KMS-11 (cell line): ENCODE data around the gene KIF26B.

Source experiments
- H2AFZ ChIP-seq: fragments of 200-600 bp; sonication (generic); 2 replicates; pipeline ENCODE4 v1.6.1; 2016; ENCODE audit warnings: antibody characterized with exemption, mixed run types, low read depth
- H3K27ac ChIP-seq: fragments of 200-600 bp; sonication (generic); 2 replicates; pipeline ENCODE4 v1.6.1; 2016; ENCODE audit warnings: mild to moderate bottlenecking, mixed run types
- H3K27me3 ChIP-seq: fragments of 200-600 bp; sonication (generic); 2 replicates; pipeline ENCODE4 v1.6.1; 2017; ENCODE audit warnings: mild to moderate bottlenecking, low read depth, mixed run types, moderate library complexity; ENCODE audit not compliant: insufficient read depth
- H3K36me3 ChIP-seq: fragments of 200-600 bp; sonication (generic); 2 replicates; pipeline ENCODE4 v1.6.1; 2017; ENCODE audit warnings: mild to moderate bottlenecking, mixed run types; ENCODE audit not compliant: insufficient read depth
- H3K4me1 ChIP-seq: fragments of 200-600 bp; sonication (generic); 2 replicates; pipeline ENCODE4 v1.6.1; 2016; ENCODE audit warnings: mild to moderate bottlenecking, low read depth, mixed run types; ENCODE audit not compliant: poor library complexity, severe bottlenecking
- H3K4me2 ChIP-seq: fragments of 200-600 bp; sonication (generic); 2 replicates; pipeline ENCODE4 v1.7.0; 2016; ENCODE audit warnings: mild to moderate bottlenecking, mixed run types
- H3K4me3 ChIP-seq: fragments of 200-600 bp; sonication (generic); IDR thresholded peaks from 2 replicates; pipeline ENCODE4 v1.6.1; 2017; ENCODE audit warnings: low read depth, low read length, mixed read lengths; ENCODE audit not compliant: insufficient read depth
- H3K79me2 ChIP-seq: fragments of 200-600 bp; sonication (generic); 2 replicates; pipeline ENCODE4 v1.6.1; 2016; ENCODE audit warnings: low read depth, mixed run types; ENCODE audit not compliant: insufficient read depth
- H3K9ac ChIP-seq: fragments of 200-600 bp; sonication (generic); 2 replicates; pipeline ENCODE4 v1.6.1; 2016; ENCODE audit warnings: mild to moderate bottlenecking, mixed run types
- H4K20me1 ChIP-seq: fragments of 200-600 bp; sonication (generic); 2 replicates; pipeline ENCODE4 v1.6.1; 2016; ENCODE audit warnings: mild to moderate bottlenecking, mixed run types; ENCODE audit not compliant: insufficient read depth
- TF ChIP-seq, protein P1 (sequence below): fragments of 200-600 bp; sonication (generic); conservative IDR thresholded peaks from 2 replicates; pipeline ENCODE4 v1.6.1; 2017; ENCODE audit warnings: low read depth, mild to moderate bottlenecking, antibody characterized with exemption, low read length, moderate library complexity, mixed read lengths

The KIF26B gene

GRCh38 chr1:245143849-245144248 is 10.9 kb upstream of the KIF26B start:
- TF ChIP-seq, protein P1, sequence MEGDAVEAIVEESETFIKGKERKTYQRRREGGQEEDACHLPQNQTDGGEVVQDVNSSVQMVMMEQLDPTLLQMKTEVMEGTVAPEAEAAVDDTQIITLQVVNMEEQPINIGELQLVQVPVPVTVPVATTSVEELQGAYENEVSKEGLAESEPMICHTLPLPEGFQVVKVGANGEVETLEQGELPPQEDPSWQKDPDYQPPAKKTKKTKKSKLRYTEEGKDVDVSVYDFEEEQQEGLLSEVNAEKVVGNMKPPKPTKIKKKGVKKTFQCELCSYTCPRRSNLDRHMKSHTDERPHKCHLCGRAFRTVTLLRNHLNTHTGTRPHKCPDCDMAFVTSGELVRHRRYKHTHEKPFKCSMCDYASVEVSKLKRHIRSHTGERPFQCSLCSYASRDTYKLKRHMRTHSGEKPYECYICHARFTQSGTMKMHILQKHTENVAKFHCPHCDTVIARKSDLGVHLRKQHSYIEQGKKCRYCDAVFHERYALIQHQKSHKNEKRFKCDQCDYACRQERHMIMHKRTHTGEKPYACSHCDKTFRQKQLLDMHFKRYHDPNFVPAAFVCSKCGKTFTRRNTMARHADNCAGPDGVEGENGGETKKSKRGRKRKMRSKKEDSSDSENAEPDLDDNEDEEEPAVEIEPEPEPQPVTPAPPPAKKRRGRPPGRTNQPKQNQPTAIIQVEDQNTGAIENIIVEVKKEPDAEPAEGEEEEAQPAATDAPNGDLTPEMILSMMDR: no peak
- Histone ChIP-seq H3K9ac (no peak overlapping the region), H2AFZ (no peak overlapping the region)

GRCh38 chr1:245148069-245148468 is 6.7 kb upstream of the KIF26B start:
- no peak overlapping the region for H3K27ac ChIP-seq
- H2AFZ ChIP-seq: no peak overlapping the region
- no peaks in the 10 kb centered on the region for H3K79me2 ChIP-seq
- H4K20me1 ChIP-seq: no peaks in the 10 kb centered on the region
- H3K4me2 ChIP-seq: no peak overlapping the region
- TF ChIP-seq, protein P1: no peak
- H3K9ac ChIP-seq: no peak overlapping the region
- no peaks in the 10 kb centered on the region for H3K27me3 ChIP-seq
- H3K36me3 ChIP-seq: no peaks in the 10 kb centered on the region
- no peaks in the 10 kb centered on the region for H3K4me1 ChIP-seq
- H3K4me3 ChIP-seq: no peak overlapping the region

More at GRCh38 chr1:245143849-245144248, 10.9 kb upstream of the KIF26B start:
- no peak overlapping the region for H3K27ac ChIP-seq
- H3K4me1 ChIP-seq: no peaks in the 10 kb centered on the region
- H4K20me1 ChIP-seq: no peaks in the 10 kb centered on the region
- H3K27me3 ChIP-seq: no peaks in the 10 kb centered on the region
- H3K4me3 ChIP-seq: no peak overlapping the region
- no peaks in the 10 kb centered on the region for H3K79me2 ChIP-seq
- no peaks in the 10 kb centered on the region for H3K36me3 ChIP-seq
- no peak overlapping the region for H3K4me2 ChIP-seq

- no peaks in the 10 kb centered on the region for H3K36me3 ChIP-seq
- no peak overlapping the region for H3K27ac ChIP-seq
- no peak overlapping the region for H2AFZ ChIP-seq
- TF ChIP-seq, protein P1: no peak
- no peak overlapping the region for H3K9ac ChIP-seq
- no peaks in the 10 kb centered on the region for H3K27me3 ChIP-seq
- H4K20me1 ChIP-seq: no peaks in the 10 kb centered on the region
- no peaks in the 10 kb centered on the region for H3K79me2 ChIP-seq
- H3K4me1 ChIP-seq: no peaks in the 10 kb centered on the region
- H3K4me3 ChIP-seq: no peak overlapping the region
- H3K4me2 ChIP-seq: no peak overlapping the region
Observed at GRCh38 chr1:245148861-245149260, 5.9 kb upstream of the KIF26B start.

- Histone ChIP-seq H3K4me1 (peaks cover 8% of the 10 kb centered on the region), H3K79me2 (no peaks in the 10 kb centered on the region), H3K4me2 (peak overlapping the region; percentile 99), H4K20me1 (no peaks in the 10 kb centered on the region), H3K27ac (no peak overlapping the region), H2AFZ (peak overlapping the region; percentile 98), H3K27me3 (peaks cover 12% of the 10 kb centered on the region), H3K36me3 (no peaks in the 10 kb centered on the region), H3K4me3 (peak overlapping the region; percentile 84), H3K9ac (peak overlapping the region; percentile 33; the same call in 1 of the 2 replicates)
- TF ChIP-seq, protein P1: peak; percentile 87
Observed at GRCh38 chr1:245153081-245153551, 1.7 kb upstream of the KIF26B start.
